Fibroblast of lung (primary cell): ENCODE data around the gene SPATA2L. TPM values are rescaled to one million over a fixed set of nuclear protein-coding genes. Genes with fewer than 3 reads are reported as not detected.
A peak's percentile ranks its signal among the peaks of the same experiment; 100 is the strongest.

Experiments used
- DNase-seq, 2 donors: peaks; one replicate each; pipeline versions ENCODE4 v3.0.0 to v3.0.0-alpha.2; 2010; ENCODE audit warnings: low read depth in 2 of 2
- H2AFZ ChIP-seq: 2 replicates; pipeline ENCODE4 v1.5.1; 2012; ENCODE audit warnings: low read length, control low read depth, inconsistent platforms
- H3K27ac ChIP-seq: 2 replicates; pipeline ENCODE4 v1.5.1; 2011; ENCODE audit warnings: low read length, control low read depth; ENCODE audit not compliant: insufficient read depth
- H3K27me3 ChIP-seq: 2 replicates; pipeline ENCODE4 v1.5.1; 2011; ENCODE audit warnings: mild to moderate bottlenecking, low read length; ENCODE audit not compliant: control insufficient read depth, insufficient read depth
- H3K36me3 ChIP-seq: 2 replicates; pipeline ENCODE4 v1.5.1; 2011; ENCODE audit warnings: low read length; ENCODE audit not compliant: control insufficient read depth, insufficient read depth
- H3K4me1 ChIP-seq: 2 replicates; pipeline ENCODE4 v1.5.1; 2011; ENCODE audit warnings: low read length; ENCODE audit not compliant: control insufficient read depth, insufficient read depth; ENCODE audit errors: extremely low read depth
- H3K4me2 ChIP-seq: 2 replicates; pipeline ENCODE4 v1.5.1; 2011; ENCODE audit warnings: low read length, control low read depth; ENCODE audit not compliant: insufficient read depth; ENCODE audit errors: extremely low read depth
- H3K4me3 ChIP-seq, 4 experiments: fragments of 200-600 bp in 1 of 4; sonication (generic) in 1 of 4; replicated peaks in 1 of 4; 2 replicates each; pipeline ENCODE4 v1.5.1; 2011 to 2016; ENCODE audit warnings: low read length in 4 of 4, low read depth in 3 of 4, mild to moderate bottlenecking in 3 of 4, control low read depth in 2 of 4, inconsistent platforms in 1 of 4, mixed read lengths in 1 of 4; ENCODE audit not compliant: insufficient read depth in 1 of 4; ENCODE audit errors: control extremely low read depth in 1 of 4
- H3K79me2 ChIP-seq: 2 replicates; pipeline ENCODE4 v1.5.1; 2012; ENCODE audit warnings: mild to moderate bottlenecking, low read length, inconsistent platforms; ENCODE audit not compliant: control insufficient read depth, insufficient read depth
- H3K9ac ChIP-seq: 2 replicates; pipeline ENCODE4 v1.5.1; 2011; ENCODE audit warnings: mild to moderate bottlenecking, low read length, control low read depth; ENCODE audit not compliant: insufficient read depth
- H3K9me3 ChIP-seq: 2 replicates; pipeline ENCODE4 v1.5.1; 2012; ENCODE audit warnings: low read depth, low read length; ENCODE audit not compliant: control insufficient read depth, insufficient read depth
- H4K20me1 ChIP-seq: 2 replicates; pipeline ENCODE4 v1.5.1; 2011; ENCODE audit warnings: low read length; ENCODE audit not compliant: control insufficient read depth, insufficient read depth; ENCODE audit errors: extremely low read depth
- CTCF ChIP-seq, 2 donors: IDR thresholded peaks in 1 of 2; conservative IDR thresholded peaks in 1 of 2; 1 replicate in 1 of 2; 2 replicates in 1 of 2; pipeline ENCODE4 v1.5.1; 2011 to 2012; ENCODE audit warnings: low read length in 2 of 2, control low read depth in 1 of 2, inconsistent platforms in 1 of 2, low read depth in 1 of 2, mild to moderate bottlenecking in 1 of 2
- EZH2 ChIP-seq: IDR thresholded peaks from 2 replicates; pipeline ENCODE4 v1.5.1; 2012; ENCODE audit warnings: low read length, control low read depth, mild to moderate bottlenecking; ENCODE audit errors: missing control alignments
- polyA plus RNA-seq, 2 donors: library from polyadenylated mRNA; depleted of rRNA in 1 of 2; stranded (reverse) in 1 of 2; unstranded in 1 of 2; fragments of >200 nt; gene quantifications; 2 replicates each; pipeline ENCODE4 v1.2.1, GENCODE V29; 2011 to 2012; ENCODE audit warnings: missing spikeins in 1 of 2
- total RNA-seq: library from RNA; depleted of rRNA; stranded (reverse); fragments of >200 nt; gene quantifications from 2 replicates; pipeline ENCODE4 v1.2.1, GENCODE V29; 2014

SPATA2L gene
- total and polyA plus RNA-seq, 2 donors (not counting 1 experiment from before 2014, with no cell fraction given): 1.7 to 7.3 TPM

GRCh38 chr16:89697616-89698331 is 3.7 kb downstream of the SPATA2L start:
- H3K4me2 ChIP-seq: no peak overlapping the region
- H3K27me3 ChIP-seq: no peaks in the 10 kb centered on the region
- TF ChIP-seq CTCF (conservative IDR thresholded peaks at IDR 0.05 in 1 of 2, IDR thresholded peaks at IDR 0.05 in 1 of 2; ENCODE audit: low read depth in 1 of 2, low read length in 2 of 2): no peak
- TF ChIP-seq EZH2: no peak
- H3K9me3 ChIP-seq: no peaks in the 10 kb centered on the region
- H3K4me1 ChIP-seq: peaks cover 12% of the 10 kb centered on the region
- no peak overlapping the region for H3K9ac ChIP-seq
- no peak overlapping the region for H3K27ac ChIP-seq
- peaks cover 28% of the 10 kb centered on the region for H3K36me3 ChIP-seq
- H3K4me3 ChIP-seq: no peak overlapping the region
- no peaks in the 10 kb centered on the region for H4K20me1 ChIP-seq
- H3K79me2 ChIP-seq: no peaks in the 10 kb centered on the region
- no peak for DNase-seq
- H2AFZ ChIP-seq: no peak overlapping the region

GRCh38 chr16:89697161-89697615 is 4.3 kb downstream of the SPATA2L start:
- H3K4me2 ChIP-seq: no peak overlapping the region
- peaks cover 31% of the 10 kb centered on the region for H3K36me3 ChIP-seq
- H2AFZ ChIP-seq: no peak overlapping the region
- H3K4me3 ChIP-seq: no peak overlapping the region
- no peak overlapping the region for H3K9ac ChIP-seq
- H3K9me3 ChIP-seq: no peaks in the 10 kb centered on the region
- TF ChIP-seq CTCF (conservative IDR thresholded peaks at IDR 0.05 in 1 of 2, IDR thresholded peaks at IDR 0.05 in 1 of 2; ENCODE audit: low read depth in 1 of 2, low read length in 2 of 2) (no peak), EZH2 (no peak)
- H3K27ac ChIP-seq: no peak overlapping the region
- H3K4me1 ChIP-seq: peaks cover 12% of the 10 kb centered on the region
- H3K27me3 ChIP-seq: no peaks in the 10 kb centered on the region
- H4K20me1 ChIP-seq: no peaks in the 10 kb centered on the region
- no peak for DNase-seq
- H3K79me2 ChIP-seq: no peaks in the 10 kb centered on the region

GRCh38 chr16:89696670-89697128 is 4.8 kb downstream of the SPATA2L start:
- Histone ChIP-seq H3K36me3 (peaks cover 36% of the 10 kb centered on the region), H3K4me2 (no peak overlapping the region), H2AFZ (no peak overlapping the region), H3K4me1 (peaks cover 11% of the 10 kb centered on the region), H3K9ac (no peak overlapping the region), H3K9me3 (no peaks in the 10 kb centered on the region), H3K79me2 (no peaks in the 10 kb centered on the region), H3K4me3 (no peak overlapping the region), H3K27ac (no peak overlapping the region), H4K20me1 (no peaks in the 10 kb centered on the region), H3K27me3 (no peaks in the 10 kb centered on the region)
- peak in 1 of 2 donors; percentile 18 for DNase-seq
- TF ChIP-seq EZH2: no peak
- no peak for TF ChIP-seq CTCF (conservative IDR thresholded peaks at IDR 0.05 in 1 of 2, IDR thresholded peaks at IDR 0.05 in 1 of 2; ENCODE audit: low read depth in 1 of 2, low read length in 2 of 2)
